NCI-H146 treated with DMSO at 0.1 percent for 48 hours (cell line): ENCODE data around the gene FGA.

Source experiments
- DNase-seq: peaks from one replicate; lab custom pipeline; 2025; ENCODE audit not compliant: unreplicated experiment; lab: John Stamatoyannopoulos, UW

Gene FGA

DNA sequence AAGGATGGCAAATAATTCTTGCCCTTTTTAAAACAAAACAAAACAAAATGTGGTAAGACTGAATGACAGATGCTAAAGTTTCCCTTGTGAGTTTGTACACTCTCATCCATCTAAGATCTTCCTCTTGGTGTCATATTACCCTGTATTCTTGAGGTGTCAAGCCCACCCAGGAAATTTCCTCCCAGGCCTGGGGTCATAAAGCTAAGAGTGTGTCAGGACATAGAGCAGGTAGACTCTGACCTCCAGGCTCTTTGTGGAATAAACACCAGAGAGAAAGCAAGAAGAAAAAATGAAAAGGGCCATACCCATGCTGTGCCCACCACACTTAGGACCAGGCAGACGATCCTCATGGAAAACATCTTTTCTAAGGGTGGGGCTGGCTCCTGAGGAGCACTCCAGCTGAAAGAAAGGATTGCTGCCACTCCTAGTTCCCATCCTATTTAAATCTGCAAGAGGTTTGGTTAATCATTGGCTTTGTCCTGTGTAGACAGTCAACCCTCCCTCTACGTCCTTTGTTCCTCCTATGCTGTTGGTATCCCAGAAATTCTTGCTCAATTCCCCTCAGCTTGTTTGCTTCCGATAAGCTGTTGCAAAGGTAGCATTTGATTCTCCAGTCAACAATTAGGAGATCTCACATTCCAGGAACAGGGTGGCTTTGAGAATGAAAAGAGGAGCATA is at the start of gene FGA:
FGA (minus strand) TSS at position 414 of the 678 bp plus-strand sequence; CDS start at position 359, 55 bp downstream.
- no peak for DNase-seq

GRCh38 chr4:154634058-154634457 is 43.5 kb upstream of the FGA start:
- DNase-seq: no peak

DNA sequence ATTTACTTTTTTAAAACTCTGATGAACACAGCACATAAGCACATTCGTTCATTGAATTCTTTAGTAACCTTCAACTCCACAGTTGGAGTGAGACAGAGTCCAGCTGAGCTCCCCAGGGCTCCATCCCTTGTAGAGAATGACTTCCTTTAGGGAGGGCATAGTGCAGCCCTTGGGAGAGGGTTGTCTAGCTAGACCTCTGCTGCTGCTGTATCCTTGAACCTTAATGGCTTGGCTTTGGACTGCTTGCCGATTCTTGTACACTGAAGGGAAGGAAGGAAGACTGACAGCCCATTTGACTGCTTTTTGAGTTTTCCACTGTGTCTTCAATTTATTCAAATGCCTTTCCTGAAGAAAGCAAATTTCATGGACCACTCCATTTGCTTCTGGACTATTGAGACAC is 41.3 kb upstream of the FGA start:
- no peak for DNase-seq

GRCh38 chr4:154630324-154630723 is 39.8 kb upstream of the FGA start:
- no peak for DNase-seq

DNA sequence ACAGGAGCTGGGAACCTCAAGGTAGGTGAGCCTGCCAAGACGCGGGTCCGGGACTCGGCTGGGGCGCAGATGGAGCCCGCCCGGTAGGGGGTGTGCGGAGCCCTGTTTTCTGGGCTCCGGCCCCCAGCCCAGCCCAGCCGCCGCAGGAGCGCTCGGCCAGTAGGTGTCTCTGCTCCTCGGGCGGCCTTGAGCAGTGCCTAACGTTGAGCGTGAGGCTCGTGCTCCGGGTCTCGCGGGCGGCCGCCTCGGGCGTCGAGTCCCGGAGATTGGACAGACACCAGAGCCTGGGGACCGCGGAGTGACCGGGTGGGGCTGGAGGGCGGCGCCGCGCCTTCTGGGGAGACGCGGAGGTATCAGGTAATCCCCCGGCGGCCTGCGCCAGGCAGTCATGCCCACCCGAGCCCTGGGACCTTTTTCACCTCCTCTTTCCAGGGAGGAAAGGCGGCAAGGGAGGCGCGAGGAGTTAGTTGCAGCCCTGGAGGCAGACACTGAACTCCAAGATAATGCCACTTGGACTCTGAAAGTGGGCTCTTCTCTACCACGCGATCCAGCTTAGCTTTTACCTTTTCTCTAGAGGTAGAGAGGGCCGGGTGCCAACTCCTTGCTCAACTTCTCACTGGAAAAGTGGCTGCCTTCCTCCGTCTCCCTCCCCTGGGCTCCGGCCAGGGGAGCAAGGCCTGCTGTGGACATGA is 36.4 kb upstream of the FGA start:
- DNase-seq: no peak

DNA sequence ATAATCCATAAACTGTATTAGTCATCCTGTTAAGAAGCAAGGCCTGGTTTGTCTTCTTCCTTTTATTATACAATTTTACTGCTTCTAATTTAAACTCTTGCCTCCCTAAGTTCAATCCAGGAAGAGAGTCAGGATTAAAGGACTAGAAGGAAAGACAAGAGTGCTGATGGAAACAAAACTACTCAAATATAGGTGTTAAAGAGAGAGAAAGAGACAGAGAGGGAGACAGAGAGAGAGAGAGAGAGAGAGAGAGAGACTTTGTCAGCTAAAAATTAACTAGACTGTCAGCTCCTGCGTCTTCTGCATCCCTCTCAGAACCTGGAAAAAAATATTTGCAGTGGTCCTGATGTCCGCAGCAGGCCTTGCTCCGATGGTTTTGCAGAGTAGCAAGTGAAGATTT is 35.4 kb upstream of the FGA start:
- no peak for DNase-seq

DNA sequence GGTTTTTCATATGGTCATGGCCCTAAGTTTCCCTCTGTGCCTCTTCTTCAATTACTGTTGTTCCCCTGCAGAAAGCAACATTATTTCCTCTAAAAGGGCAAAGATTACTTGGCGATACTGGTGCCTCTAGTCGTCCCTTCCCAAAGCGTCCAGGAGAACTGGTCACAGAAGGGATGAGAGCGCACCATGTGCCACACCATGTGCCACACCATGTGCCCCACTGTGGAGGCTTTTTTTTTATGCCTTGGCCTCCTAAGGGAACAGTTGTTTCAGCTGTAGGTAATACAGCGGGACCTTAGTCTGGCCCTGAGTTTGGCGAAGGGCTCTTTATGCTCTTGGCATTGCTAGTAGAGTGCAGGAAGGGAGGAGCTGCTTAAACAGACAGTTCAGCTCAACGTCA is 33.5 kb upstream of the FGA start:
- no peak for DNase-seq

DNA sequence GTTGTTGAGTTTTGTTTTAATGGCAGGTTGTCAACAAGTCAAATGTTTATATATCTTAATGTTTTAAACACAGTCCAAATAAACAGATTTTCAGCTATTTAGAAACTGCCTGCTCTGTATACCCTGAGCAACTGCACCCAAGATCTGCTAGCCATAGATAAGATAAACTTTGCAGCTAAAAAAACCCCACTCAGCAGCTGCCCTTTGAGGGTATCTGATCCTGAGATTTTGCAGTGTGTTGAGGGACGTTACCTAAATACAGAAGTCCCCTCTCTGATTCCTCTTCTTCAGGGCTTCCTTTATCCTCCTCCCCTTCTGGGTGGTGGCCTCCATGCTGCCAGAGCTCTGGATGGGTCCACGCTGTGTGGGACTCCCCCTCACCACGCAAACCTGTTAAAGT is 32.9 kb upstream of the FGA start:
- no peak for DNase-seq

- DNase-seq: no peak
Measured at GRCh38 chr4:154622598-154622997, 32.1 kb upstream of the FGA start.

DNA sequence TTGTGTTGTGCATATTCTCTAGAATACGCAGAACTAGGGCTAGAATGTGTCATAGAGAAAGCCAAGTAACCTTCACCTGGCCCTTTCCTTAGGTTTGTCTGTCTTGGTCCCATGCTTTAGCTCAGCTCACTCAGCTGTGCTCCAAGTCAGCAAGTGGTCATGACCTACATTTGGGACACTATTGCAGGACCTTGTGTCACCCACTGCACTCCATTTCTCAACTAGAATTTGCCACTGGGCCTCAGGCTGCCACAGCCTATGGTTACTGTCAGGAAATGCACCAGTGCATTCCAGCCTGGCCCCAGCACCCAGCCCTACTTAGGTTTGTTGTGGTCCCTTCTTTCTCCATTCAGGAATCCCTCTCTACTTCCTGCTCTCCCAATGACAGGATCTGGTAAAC is 29.6 kb upstream of the FGA start:
- DNase-seq: no peak

DNA sequence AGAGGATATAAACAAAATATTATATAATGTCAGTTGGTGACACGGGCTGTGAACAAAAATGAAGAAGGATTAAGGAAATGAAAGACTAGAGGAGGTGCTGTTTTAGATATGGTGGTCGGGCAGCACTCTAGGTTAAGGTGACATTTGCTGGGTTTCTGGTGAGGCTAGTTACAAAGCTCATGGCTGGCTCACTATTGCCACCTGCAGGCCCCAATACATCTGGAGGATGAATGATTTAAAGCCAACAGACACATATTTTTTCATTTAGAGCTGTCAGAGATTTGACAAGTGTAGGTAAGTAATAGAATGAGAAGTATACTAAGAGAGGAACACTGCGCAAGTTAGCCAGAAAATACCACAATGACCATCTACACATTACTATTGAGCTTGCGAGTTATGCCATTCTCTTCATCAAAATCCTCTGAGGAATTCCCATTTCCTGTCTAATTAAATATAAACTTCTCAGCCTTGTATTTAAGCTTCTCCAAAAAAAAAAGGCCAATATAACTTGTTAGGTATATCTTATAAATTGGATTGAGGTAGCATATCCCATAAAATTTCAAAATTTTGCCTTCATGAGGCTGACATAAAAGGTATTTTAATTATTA is 28.3 kb upstream of the FGA start:
- no peak for DNase-seq

GRCh38 chr4:154617820-154618317 is 27.3 kb upstream of the FGA start:
- DNase-seq: no peak

DNA sequence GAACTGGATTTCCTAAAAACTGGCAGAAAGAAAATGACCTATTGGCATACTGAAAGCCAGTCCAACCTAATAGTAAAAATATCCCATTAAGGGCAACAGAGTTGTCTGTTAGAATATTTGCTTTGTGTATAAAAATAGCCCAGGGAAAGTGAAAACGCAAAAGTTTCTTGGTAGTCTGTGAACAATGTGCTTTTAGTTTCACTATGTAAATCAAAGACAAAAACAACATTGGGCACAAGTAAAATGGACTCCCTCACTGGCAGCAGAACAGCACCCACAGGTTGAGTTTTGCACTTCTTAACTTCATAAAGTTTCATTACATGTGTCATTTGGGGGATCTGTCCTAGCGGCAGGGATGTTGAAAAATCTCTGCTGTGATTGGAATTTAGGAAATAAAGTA is 26.2 kb upstream of the FGA start:
- no peak for DNase-seq

DNA sequence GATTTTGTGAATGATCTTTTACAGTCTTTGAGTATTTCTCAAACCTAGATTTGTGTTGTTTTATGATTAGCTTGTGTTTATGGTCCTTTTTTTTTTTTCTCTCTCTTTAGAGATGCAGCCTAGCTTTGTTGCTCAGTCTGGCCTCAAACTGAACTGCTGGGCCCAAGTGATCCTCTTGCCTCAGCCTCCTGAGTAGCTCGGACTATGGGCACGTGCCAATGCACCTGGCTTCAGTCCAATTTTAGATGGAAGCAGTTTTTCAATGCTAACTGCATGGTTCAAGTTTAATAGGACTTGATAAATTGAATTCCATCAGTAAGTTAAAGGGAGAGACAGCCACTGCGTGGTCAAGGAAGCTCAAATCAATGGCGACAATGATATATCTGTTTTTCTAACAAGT is 25.7 kb upstream of the FGA start:
- no peak for DNase-seq

DNA sequence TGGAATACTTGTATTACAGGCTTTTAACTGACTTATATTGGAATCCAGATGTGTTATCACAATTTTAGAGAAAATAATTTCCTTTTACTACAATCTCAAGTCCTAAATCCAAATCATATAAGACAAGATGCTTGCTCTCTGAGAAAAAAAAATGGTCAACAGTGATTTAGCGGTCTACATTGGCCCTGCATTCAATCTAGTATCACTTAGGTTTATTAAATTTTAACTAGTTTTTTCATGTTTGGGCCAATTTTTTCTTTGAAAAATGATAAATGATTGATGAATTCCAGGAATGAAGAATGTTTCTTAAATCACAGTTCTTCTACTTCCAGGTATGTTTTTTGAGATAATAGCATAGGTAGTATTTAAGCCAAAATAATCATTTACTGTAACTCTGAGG is 24.7 kb upstream of the FGA start:
- DNase-seq: no peak

- no peak for DNase-seq
Measured at GRCh38 chr4:154614306-154614705, 23.8 kb upstream of the FGA start.

DNA sequence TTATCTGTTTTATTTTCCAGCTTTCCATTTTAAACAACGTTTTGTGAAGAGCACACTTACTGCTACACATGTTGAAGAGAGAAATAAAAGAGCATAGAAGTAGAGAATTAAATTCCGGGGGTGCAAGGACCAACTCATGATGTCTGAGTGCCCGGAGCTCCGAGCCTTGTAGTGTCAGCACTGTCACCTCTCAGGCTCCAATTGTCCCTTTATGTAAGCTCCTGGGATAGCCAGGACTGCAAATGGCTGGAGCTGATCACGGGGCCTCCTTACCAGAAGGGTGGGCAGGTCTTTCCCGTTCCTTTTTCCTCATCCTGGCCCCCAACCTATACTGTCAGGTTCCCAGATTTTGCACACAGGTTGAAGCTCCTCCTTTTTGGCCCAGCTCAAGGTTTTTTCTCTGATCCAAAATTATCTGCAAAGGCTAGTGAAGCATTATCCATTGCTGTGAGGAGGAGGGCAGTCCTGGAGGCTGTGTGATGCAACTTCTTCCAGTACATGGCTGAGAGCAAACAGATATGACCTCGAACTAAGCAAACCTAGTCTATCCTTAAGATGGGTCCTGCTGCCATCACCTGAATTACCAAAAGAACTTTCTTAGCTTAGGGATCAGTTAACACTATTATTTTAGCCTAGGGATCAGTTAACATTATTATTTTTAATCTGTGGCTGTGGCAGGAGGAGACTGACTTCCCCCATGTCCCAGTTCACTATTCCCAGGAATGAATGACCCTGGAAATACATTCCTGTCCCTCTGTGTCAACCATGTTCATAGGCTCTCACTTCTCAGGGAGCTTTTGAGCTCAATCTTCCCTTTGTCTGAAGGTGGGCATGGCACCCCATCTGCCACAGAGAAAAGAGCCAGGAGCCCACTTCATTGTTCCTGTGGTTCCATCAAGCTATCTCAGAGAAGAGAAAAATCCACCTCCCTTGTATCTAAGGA is 22.2 kb upstream of the FGA start, which contains the start of gene FGG:
FGG (minus strand) TSS at position 185 of the 943 bp plus-strand sequence; CDS start at position 138, 47 bp downstream.
- no peak for DNase-seq

- DNase-seq: no peak
Measured at GRCh38 chr4:154611833-154612232, 21.3 kb upstream of the FGA start.

GRCh38 chr4:154610582-154610981 is 20.0 kb upstream of the FGA start:
- DNase-seq: no peak

GRCh38 chr4:154609532-154609931 is 19.0 kb upstream of the FGA start:
- no peak for DNase-seq
